ENCODE measurements around the gene MAGEF1. TPM values are rescaled to one million over a fixed set of nuclear protein-coding genes. Genes with fewer than 3 reads are reported as not detected.

Gene MAGEF1
- total RNA-seq, 6 experiments from 2014 or later, result 22.8 to 31.4 (median 23.4) TPM

GRCh38 chr3:184688882-184689271, 23.0 kb downstream of the MAGEF1 start:
- Mint-ChIP-seq H3K9me3 (no peaks in the 10 kb centered on the region), H3K27me3 (ENCODE audit: insufficient read depth) (peaks cover 26% of the 10 kb centered on the region), H3K4me1 (ENCODE audit: low read depth) (peaks cover 18% of the 10 kb centered on the region), H3K4me3 (no peak overlapping the region), H3K27ac (no peak overlapping the region; the same call in 1 of the 2 replicates), H3K36me3 (ENCODE audit: low read depth) (no peaks in the 10 kb centered on the region)
- no peak for DNase-seq
- TF ChIP-seq CTCF (IDR thresholded peaks at IDR 0.05), result no peak

- H3K36me3 Mint-ChIP-seq (ENCODE audit: low read depth), result no peaks in the 10 kb centered on the region
- no peaks in the 10 kb centered on the region for H3K9me3 Mint-ChIP-seq
- H3K27me3 Mint-ChIP-seq (ENCODE audit: insufficient read depth), result peaks cover 27% of the 10 kb centered on the region
- H3K4me1 Mint-ChIP-seq (ENCODE audit: low read depth), result peaks cover 18% of the 10 kb centered on the region
- H3K4me3 Mint-ChIP-seq, result no peak overlapping the region
- no peak overlapping the region; the same call in 1 of the 2 replicates for H3K27ac Mint-ChIP-seq
- peak; percentile 83 for DNase-seq
- no peak; the same call in 1 of the 2 replicates for TF ChIP-seq CTCF (IDR thresholded peaks at IDR 0.05)
Observed at GRCh38 chr3:184688251-184688881, 23.5 kb downstream of the MAGEF1 start.

- peaks cover 27% of the 10 kb centered on the region for H3K27me3 Mint-ChIP-seq (ENCODE audit: insufficient read depth)
- H3K9me3 Mint-ChIP-seq, result no peaks in the 10 kb centered on the region
- H3K4me3 Mint-ChIP-seq, result no peak overlapping the region
- DNase-seq, result no peak
- no peak overlapping the region for H3K27ac Mint-ChIP-seq
- no peaks in the 10 kb centered on the region for H3K36me3 Mint-ChIP-seq (ENCODE audit: low read depth)
- no peak for TF ChIP-seq CTCF (IDR thresholded peaks at IDR 0.05)
- peaks cover 18% of the 10 kb centered on the region for H3K4me1 Mint-ChIP-seq (ENCODE audit: low read depth)
Observed at GRCh38 chr3:184687363-184688015, 24.4 kb downstream of the MAGEF1 start.

GRCh38 chr3:184685646-184686045, 26.2 kb downstream of the MAGEF1 start:
- Mint-ChIP-seq H3K4me1 (ENCODE audit: low read depth) (peaks cover 18% of the 10 kb centered on the region), H3K9me3 (no peaks in the 10 kb centered on the region), H3K4me3 (no peak overlapping the region), H3K27ac (no peak overlapping the region), H3K36me3 (ENCODE audit: low read depth) (no peaks in the 10 kb centered on the region), H3K27me3 (ENCODE audit: insufficient read depth) (peaks cover 34% of the 10 kb centered on the region)
- no peak for DNase-seq
- TF ChIP-seq CTCF (IDR thresholded peaks at IDR 0.05), result no peak

- no peak for DNase-seq
- no peaks in the 10 kb centered on the region for H3K9me3 Mint-ChIP-seq
- peaks cover 32% of the 10 kb centered on the region for H3K27me3 Mint-ChIP-seq (ENCODE audit: insufficient read depth)
- peaks cover 18% of the 10 kb centered on the region for H3K4me1 Mint-ChIP-seq (ENCODE audit: low read depth)
- no peak for TF ChIP-seq CTCF (IDR thresholded peaks at IDR 0.05)
- no peak overlapping the region for H3K27ac Mint-ChIP-seq
- no peaks in the 10 kb centered on the region for H3K36me3 Mint-ChIP-seq (ENCODE audit: low read depth)
- no peak overlapping the region for H3K4me3 Mint-ChIP-seq
Observed at GRCh38 chr3:184685055-184685454, 26.8 kb downstream of the MAGEF1 start.
